Stimulated activated CD8-positive, alpha-beta memory T cell treated with anti-CD3 and anti-CD28 coated beads, Interleukin-15, amount 100 ng/mL, for 24 hours (primary cell): ENCODE results near the gene HSD11B2.

ENCODE experiments used
- DNase-seq: peaks from one replicate; pipeline ENCODE4 v3.0.0-alpha.2; 2020; ENCODE audit warnings: low read depth

HSD11B2 gene

GRCh38 chr16:67435758-67436164 is 4.8 kb downstream of the HSD11B2 start:
- no peak for DNase-seq

- no peak for DNase-seq
These were observed 5.8 kb downstream of the HSD11B2 start for GRCh38 chr16:67436640-67437193.

GRCh38 chr16:67437513-67437912 is 6.6 kb downstream of the HSD11B2 start:
- DNase-seq: no peak

- DNase-seq: no peak
These were observed 7.3 kb downstream of the HSD11B2 start for GRCh38 chr16:67438098-67438791.

- DNase-seq: no peak
These were observed 8.0 kb downstream of the HSD11B2 start for GRCh38 chr16:67438824-67439393.

GRCh38 chr16:67441271-67441753 is 10.4 kb downstream of the HSD11B2 start:
- no peak for DNase-seq

- no peak for DNase-seq
These were observed 11.0 kb downstream of the HSD11B2 start for GRCh38 chr16:67441907-67442306.

GRCh38 chr16:67442581-67443255 is 11.8 kb downstream of the HSD11B2 start:
- DNase-seq: no peak

- no peak for DNase-seq
These were observed 12.3 kb downstream of the HSD11B2 start for GRCh38 chr16:67443265-67443664.

- no peak for DNase-seq
These were observed 13.6 kb downstream of the HSD11B2 start for GRCh38 chr16:67444259-67445125.

- DNase-seq: no peak
These were observed 14.2 kb downstream of the HSD11B2 start for GRCh38 chr16:67445126-67445426.

- DNase-seq: no peak
These were observed 14.6 kb downstream of the HSD11B2 start for GRCh38 chr16:67445441-67445912.

- no peak for DNase-seq
These were observed 15.3 kb downstream of the HSD11B2 start for GRCh38 chr16:67445913-67446907.

- no peak for DNase-seq
These were observed 16.1 kb downstream of the HSD11B2 start for GRCh38 chr16:67446968-67447507.

- peak; percentile 39 for DNase-seq
These were observed 16.7 kb downstream of the HSD11B2 start for GRCh38 chr16:67447508-67448076.

- no peak for DNase-seq
These were observed 17.7 kb downstream of the HSD11B2 start for GRCh38 chr16:67448580-67448979.

GRCh38 chr16:67449336-67449735 is 18.4 kb downstream of the HSD11B2 start:
- DNase-seq: no peak

GRCh38 chr16:67449739-67450138 is 18.8 kb downstream of the HSD11B2 start:
- DNase-seq: no peak

- no peak for DNase-seq
These were observed 20.3 kb downstream of the HSD11B2 start for GRCh38 chr16:67451061-67451703.
